HG02840 (cell line): Measurements from ENCODE around the gene FREY1.

Source experiments
- ATAC-seq: cut with Tn5 transposase; IDR thresholded peaks from one replicate; pipeline ENCODE4 v1.9.1; 2021; ENCODE audit warnings: mild to moderate bottlenecking, moderate library complexity, moderate number of reproducible peaks; ENCODE audit not compliant: unreplicated experiment, low FRiP score

FREY1 gene

GRCh38 chr11:45906965-45907611 lies at the start of gene FREY1:
Gene FREY1, minus strand, starts transcription at chr11:45907271. Its CDS starts 26 bp downstream, at chr11:45907245.
- ATAC-seq: no peak

GRCh38 chr11:45949992-45950407 lies 42.9 kb upstream of the FREY1 start:
- ATAC-seq: no peak

- ATAC-seq: no peak
Measured at GRCh38 chr11:45948356-45948755, 41.3 kb upstream of the FREY1 start.

GRCh38 chr11:45947885-45948284 lies 40.8 kb upstream of the FREY1 start:
- ATAC-seq: no peak

GRCh38 chr11:45945397-45945999 lies 38.4 kb upstream of the FREY1 start:
- no peak for ATAC-seq

- ATAC-seq: no peak
Measured at GRCh38 chr11:45942381-45942780, 35.3 kb upstream of the FREY1 start.

GRCh38 chr11:45941285-45941684 lies 34.2 kb upstream of the FREY1 start:
- no peak for ATAC-seq

- ATAC-seq: no peak
Measured at GRCh38 chr11:45939836-45940235, 32.8 kb upstream of the FREY1 start.

- no peak for ATAC-seq
Measured at GRCh38 chr11:45937916-45938315, 30.8 kb upstream of the FREY1 start.

- no peak for ATAC-seq
Measured at GRCh38 chr11:45936511-45937054, 29.5 kb upstream of the FREY1 start.

GRCh38 chr11:45935349-45936064 lies 28.4 kb upstream of the FREY1 start:
- ATAC-seq: no peak

- ATAC-seq: no peak
Measured at GRCh38 chr11:45934580-45935318, 27.7 kb upstream of the FREY1 start.

- ATAC-seq: no peak
Measured at GRCh38 chr11:45933846-45934579, 26.9 kb upstream of the FREY1 start.

- no peak for ATAC-seq
Measured at GRCh38 chr11:45933131-45933831, 26.2 kb upstream of the FREY1 start.

GRCh38 chr11:45932217-45932616 lies 25.1 kb upstream of the FREY1 start:
- ATAC-seq: no peak

GRCh38 chr11:45931739-45932138 lies 24.7 kb upstream of the FREY1 start:
- ATAC-seq: no peak

- no peak for ATAC-seq
Measured at GRCh38 chr11:45930951-45931570, 24.0 kb upstream of the FREY1 start.

GRCh38 chr11:45930031-45930794 lies 23.1 kb upstream of the FREY1 start:
- ATAC-seq: peak; percentile 93
